HG02938 (cell line): ENCODE results near the gene GSDME.
"Not testable (repeated sequence)": the region's sequence is repeated elsewhere in the genome, so short reads cannot be mapped to it uniquely, and the experiment has no call there.

Experiments used
- ATAC-seq: cut with Tn5 transposase; IDR thresholded peaks from one replicate; pipeline ENCODE4 v1.9.1; 2021; ENCODE audit warnings: mild to moderate bottlenecking, moderate library complexity; ENCODE audit not compliant: unreplicated experiment

Gene GSDME

DNA sequence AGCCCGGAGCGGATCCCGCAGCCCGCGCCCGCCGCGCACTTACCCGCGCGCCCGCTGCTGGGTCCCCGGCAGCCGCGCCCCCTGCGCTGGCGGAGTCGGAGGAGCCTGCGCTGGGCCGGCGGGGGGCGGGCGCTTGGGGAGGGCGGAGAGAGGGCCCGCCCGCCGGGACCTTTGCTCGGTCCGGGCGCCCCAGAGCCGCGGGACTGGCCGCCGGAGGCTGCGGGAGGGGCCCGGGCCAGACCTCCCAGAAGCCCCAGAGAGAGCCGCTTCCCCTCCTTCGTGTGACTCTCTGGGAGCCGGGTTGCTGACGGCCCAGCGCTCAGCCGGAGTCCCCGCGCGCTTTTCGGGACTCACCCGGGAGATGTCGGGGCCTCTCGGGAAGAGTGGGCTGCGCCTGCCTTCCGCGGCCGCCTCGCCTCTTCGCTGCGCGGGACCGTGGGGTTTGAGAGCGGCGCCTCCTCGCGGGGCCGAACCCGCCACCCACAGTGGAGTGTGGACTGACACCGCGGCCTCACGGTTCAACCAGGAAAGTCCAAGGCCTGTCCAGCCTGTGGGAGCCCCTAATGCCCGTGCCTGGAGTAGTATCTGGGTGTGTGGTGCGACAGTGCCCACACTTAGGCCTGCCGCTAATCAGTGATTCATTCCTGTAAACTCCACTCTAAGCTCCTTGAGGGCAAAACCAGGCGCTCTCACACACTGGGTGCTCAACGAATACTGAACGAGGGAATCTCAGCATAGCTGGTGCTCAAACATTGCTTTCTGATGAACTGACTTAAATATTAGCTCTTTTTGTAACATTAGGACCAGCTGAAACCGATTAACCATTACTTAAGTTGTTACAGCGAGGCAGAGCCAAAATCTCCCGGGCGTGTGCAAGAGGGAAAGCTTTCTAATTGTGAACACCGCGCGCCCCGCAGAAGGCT lies at the start of gene GSDME:
Gene GSDME (minus strand): TSS at position 112 of the 923 bp plus-strand sequence. CDS start 7,690 bp downstream, outside the sequence.
- peak; percentile 34 for ATAC-seq

DNA sequence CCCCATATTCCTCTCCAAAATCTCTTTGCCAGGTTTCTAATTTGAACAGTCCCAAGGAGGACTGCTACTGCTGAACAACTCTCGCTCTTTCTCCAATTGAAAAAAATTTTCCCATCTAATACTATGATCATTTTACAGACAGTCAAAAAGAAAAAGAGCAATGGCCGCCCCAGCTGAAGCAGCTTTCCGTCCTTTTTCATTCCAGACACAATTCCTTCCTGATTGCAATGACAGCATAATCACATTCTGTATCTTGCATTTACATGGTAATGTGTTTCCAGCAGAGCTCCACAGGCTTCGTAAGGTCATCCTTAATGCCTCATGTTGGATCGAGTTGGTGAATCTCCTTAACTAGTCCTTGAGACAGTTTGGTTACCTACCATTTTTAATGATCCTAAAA lies 45.0 kb upstream of the GSDME start:
- ATAC-seq = no peak

DNA sequence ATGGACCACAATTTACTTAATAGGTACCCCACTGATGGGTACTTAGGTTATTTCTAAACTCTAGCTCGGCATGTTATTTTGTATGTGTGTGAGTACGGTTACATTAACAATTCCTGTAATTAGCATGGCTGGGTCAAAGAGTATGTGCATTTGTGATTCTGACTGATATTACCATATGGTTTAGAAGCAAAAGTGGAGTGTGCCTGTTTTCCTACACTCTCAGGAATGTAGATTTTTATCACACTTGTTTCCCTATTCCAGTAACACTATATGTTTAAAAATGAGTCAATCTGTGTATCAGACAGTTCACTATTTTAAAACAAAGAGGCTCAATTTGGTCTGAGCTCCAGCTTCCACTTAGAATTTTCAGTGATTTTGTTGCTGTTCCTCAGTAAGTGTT lies 44.6 kb upstream of the GSDME start:
- no peak for ATAC-seq

DNA sequence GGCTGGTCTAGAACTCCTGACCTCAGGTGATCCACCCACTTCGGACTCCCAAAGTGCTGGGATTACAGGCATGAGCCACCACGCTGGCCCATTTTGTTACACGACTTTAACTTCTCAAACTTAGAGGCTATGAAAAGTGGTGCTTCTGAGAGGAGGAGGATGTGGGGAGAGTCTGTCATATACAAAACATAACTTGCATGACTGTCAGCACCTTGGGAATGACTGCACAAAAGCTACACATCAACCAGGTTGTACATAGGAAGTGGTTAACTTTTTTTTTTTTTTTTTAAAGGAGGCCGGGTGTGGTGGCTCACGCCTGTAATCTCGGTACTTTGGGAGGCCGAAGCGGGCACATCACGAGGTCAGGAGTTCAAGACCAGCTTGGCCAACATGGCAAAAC lies 43.4 kb upstream of the GSDME start:
- no peak for ATAC-seq

DNA sequence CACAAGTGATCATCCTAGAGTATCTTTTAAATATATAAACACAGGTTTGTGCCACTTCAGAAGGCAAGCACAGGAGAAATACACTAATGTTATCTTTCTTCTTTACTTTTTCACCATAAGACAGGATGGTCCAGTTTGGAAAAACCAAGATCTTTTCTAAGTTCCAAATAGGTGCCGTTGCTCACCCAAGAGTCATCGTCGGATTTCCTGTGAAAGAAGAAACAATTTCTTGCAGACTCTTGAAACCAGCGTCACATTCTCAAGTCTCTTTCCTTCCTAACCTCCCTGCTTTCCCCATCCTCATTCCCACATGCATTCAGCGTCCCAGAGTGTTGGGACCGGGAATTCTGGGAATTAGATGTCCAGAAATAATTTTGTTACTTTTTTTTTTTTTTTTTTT lies 42.8 kb upstream of the GSDME start:
- no peak for ATAC-seq

DNA sequence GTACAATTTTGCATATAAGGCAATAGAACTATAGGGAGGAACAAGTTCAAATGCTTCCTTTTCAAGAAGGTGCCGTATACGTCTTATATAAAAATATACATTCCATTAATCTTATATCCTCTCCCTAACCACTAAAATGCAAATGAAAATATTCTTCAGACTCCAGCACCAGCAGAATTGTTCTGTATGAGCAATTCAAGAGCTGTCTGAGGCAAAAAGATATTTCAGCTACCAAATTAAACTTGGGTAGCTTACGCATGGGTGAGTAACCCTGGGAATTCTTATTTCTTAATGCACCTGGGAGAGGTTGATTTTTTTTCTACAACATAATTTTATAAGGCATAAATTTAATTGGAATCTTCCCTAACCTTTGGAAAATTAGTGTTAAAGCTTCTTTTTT lies 42.2 kb upstream of the GSDME start:
- no peak for ATAC-seq

DNA sequence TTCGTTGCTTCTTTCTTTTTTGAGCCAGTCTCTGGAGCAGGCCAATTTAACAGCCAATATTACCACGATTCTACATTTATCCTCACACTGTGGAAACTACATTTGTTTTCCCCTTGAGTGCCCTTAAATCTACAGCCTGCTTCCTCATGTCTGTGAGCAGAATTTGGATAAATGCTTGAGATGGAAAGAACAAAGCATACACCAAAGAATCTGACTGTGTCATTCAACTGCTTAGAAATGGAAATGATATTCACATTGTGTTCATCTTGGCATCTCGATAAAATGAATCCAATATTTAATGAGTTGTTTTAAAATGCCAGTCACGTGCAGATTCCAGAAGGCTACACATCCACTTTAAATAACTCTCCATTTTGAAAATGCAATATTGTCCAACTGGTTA lies 41.0 kb upstream of the GSDME start:
- ATAC-seq = no peak

DNA sequence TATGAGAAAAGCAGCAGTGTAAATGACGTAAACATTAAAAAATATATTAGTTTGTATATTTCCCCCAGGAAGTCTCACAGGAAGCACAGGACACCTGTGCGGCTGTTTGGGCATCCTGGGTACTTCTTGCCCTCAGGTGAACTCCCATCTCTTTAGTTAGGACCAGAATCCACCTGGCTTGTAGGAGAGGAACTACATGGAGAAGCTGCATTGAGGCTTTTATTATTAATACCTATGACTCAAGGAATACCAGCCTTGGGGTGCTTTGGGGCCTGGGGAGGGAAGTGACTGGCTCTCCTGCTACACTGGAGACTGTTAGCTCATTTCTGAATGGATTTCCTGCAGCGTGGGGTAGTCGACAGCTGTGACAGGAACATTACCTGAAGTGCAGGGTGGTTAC lies 40.0 kb upstream of the GSDME start:
- no peak for ATAC-seq

DNA sequence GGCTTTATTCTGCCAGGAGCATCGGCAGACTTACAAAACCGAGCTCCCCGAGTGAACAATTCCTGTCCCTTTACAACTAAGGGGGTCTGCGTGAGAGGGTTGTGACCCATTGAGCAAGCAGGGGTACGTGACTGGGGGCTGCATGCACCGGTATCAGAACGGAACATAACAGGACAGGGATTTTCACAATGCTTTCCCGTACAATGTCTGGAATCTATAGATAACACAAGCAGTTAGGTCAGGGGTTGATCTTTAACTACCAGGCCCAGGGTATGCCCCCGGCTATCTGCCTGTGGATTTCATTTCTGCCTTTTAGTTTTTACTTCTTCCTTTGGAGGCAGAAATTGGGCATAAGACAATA lies 38.1 kb upstream of the GSDME start:
- no peak for ATAC-seq

DNA sequence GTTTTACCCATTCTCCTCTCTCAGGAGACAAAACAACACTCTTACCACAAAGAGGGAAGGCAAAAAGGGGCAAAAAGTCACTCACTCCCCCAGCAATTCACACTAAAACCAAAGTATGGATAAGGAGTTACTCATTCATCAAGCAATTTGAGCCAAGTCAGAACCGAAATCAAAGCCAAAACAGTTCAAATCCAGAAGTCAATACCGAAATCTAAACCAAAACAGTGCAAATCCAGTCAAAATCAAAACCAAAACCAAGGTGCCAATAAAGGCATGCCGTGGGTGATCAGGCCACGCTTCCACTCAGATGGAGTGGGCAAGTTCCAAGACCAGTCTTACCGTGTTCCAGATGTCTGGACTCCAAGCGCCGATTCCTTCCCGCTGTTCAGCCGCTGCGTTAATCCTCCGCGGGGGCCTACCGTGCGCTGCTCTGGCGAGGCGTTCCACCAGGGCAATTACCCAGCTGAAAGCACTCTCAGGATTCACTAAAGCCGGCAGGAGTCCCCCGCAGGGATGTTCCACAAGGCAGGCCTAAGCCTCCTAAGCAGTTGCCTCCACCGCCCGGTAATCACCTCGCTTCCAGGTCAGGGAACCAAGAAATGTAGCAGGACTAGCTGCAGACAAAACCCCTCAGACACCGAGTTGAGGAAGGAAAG lies 37.6 kb upstream of the GSDME start:
- not testable (repeated sequence) for ATAC-seq

DNA sequence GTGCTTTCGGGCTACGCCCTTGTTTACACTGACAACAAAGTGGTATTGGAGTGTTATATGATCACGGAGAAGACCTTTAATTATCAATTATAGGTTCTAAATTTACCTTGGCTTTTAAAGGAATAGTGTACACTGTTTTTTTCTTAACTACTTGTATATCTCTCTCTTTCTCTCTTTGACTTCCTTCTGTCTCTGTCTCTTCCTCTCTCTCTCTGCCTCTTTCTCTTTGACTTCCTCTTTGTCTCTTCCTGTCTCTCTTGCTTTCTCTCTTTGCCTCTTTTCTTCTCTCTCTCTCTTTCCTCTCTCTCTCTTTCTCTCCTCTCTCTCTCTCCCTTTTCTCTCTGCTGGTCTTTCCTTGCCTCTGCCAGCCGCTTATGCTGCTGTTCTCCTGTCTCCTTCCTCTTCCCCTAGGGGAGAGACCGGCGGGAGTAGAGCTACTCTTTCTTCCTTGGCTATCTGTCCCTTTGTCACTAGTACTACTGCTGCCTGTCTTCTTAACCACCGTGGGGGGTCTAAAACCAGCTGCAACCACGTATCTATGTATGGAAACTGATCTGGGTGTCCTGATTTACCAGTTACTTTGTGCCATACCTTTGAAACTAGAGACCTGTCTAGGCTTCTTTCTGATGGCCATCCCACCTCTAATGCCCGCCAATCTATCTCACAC lies 36.9 kb upstream of the GSDME start:
- no peak for ATAC-seq

DNA sequence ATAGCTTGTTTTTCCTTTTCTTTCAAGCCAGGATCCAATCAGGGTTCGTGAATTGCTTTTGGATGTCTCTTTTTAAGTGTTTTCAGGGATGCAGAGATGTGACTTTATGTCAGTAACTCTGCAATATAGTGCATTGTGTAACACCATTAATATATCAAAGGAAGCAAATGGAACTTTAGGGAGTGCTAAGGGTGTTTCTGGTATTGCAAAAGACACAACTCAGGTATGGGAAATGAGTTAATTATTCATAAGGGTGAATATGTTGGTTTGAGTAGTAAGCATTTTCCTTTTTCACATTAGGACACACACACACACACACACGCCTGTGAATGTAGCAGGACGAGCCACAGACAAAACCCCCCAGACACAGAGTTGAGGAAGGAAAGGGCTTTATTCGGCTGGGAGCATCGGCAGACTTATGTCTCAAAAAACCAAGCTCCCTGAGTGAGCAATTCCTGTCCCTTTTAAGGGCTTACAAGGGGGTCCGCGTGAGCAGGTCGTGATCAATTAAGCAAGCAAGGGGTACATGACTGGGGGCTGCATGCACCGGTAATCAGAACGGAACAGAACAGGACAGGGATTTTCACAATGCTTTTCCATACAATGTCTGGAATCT lies 31.8 kb upstream of the GSDME start:
- ATAC-seq = no peak

DNA sequence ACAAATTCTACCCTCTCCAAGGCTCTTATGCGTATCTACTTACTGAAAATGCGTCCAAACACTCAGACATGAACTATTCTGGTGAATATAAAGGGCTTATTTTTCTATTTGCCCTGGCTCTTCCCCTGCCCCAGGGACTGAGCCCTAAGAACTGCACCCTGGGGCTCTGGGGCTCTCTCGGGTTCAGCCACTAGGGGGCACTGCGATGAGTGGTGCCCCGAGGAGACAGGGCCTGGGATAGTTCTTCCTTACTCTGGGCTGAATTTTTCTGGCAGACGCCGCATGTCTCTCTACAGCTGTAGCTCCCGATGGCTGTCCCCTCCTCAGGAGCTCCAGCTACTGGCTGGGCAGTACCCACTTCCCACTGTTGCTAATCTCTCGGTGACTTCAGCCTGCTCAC lies 30.8 kb upstream of the GSDME start:
- no peak for ATAC-seq

DNA sequence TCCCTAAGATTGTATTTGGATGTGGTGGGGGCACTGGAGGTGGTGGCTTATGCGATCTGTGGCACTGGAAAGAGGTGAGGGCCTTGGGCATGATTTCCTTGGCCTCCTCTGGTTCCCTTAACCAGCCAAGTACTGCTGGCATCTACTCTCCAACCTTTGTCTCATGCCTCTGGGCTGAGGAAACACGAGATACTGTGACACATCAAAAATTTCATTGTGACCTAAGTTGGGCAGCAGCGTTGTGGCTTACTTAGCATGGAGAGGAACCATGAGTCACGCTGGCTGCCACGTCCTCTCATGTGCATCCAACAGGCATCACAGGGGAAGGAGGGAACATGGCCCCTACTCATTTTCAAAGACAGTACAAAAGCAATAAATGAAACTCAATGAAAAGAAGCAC lies 29.7 kb upstream of the GSDME start:
- no peak for ATAC-seq

DNA sequence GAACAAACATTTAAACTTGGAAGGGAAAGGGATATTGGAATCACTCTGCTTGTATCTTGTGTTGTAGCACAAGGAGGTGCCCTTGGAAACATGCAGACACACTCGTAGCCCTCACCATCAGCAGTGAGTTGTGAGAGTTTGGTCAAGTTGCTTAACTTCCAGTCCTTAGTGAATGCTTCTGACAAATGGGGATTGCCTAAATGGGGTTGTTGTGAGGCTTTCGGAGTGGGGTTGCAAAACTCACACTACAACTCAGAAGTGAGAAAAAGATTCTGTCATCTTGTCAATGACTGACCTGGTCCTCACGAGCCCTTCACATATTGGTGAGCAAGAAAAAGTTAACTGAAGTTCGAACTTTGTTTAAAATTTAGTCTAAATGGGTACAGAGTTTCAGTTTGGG lies 29.0 kb upstream of the GSDME start:
- no peak for ATAC-seq

DNA sequence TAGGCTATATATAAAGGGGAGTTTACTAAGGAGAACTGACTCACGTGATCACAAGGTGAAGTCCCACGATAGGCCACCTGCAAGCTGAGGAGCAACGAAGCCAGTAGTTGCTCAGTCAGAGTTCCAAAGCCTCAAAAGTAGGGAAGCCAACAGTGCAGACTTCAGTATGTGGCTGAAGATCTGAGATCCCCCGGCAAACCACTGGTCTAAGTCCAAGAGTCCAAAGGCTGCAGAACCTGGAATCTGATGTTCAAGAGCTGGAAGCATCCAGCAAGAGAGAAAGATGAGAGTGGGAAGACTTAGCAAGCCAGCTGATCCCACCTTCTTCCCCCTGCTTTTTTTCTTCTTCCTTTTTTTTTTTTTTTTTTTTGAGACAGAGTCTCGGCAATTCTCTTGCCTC lies 27.0 kb upstream of the GSDME start:
- no peak for ATAC-seq

DNA sequence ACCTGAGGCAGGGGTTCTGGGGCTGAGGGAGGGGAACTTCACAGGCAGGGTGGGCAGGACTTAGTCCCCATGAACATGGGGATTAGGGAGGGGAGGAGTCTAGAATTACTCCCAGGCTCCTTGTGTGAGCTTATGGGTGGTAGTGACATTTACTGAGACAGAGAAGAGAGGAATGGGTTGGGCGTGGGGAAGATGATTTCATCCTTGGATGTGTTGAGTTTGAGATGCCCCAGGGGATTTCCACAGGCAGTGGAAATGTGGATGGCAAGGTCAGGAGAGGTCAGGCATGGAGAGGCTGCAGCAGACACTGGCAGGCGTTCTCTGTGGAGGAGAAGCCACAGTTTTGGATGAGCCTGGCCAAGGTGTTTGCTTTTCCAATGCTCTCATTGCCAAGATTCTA lies 26.4 kb upstream of the GSDME start:
- no peak for ATAC-seq

DNA sequence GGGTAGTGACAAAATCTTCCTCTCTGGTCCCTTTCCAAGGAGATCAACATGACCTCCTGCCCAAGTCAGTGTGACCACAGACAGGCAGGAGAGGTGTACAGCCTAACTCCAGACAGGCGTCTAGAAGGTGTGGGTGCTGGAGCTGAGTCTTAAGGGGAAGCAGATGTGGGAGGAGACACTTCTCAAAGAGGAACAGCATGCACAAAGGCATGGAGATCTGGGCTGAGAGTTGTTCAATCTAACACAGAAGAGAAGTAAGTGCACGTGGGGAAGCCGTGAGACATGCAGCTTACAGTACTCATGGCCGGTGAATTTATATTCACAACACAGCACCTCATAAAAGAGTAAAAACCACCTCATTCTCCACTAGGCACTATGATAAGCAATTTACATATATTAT lies 23.8 kb upstream of the GSDME start:
- ATAC-seq = no peak

DNA sequence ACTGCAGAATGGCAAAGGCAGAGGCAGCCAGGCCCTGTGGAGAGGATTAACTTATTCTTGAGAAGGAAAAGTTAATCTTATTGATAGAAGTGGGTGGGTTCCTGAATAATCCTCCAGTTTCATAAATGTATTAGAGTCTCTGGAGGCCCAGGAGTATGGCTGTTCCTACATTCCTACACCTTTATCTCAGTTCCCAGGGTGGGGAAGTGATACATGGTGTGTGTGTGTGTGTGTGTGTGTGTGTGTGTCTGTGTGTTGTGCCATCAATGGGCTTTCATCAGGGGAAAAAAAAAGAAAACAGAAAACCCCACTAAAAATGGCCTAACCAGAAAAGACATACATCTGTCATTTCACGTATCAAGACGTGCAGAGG lies 22.0 kb upstream of the GSDME start:
- ATAC-seq = no peak

DNA sequence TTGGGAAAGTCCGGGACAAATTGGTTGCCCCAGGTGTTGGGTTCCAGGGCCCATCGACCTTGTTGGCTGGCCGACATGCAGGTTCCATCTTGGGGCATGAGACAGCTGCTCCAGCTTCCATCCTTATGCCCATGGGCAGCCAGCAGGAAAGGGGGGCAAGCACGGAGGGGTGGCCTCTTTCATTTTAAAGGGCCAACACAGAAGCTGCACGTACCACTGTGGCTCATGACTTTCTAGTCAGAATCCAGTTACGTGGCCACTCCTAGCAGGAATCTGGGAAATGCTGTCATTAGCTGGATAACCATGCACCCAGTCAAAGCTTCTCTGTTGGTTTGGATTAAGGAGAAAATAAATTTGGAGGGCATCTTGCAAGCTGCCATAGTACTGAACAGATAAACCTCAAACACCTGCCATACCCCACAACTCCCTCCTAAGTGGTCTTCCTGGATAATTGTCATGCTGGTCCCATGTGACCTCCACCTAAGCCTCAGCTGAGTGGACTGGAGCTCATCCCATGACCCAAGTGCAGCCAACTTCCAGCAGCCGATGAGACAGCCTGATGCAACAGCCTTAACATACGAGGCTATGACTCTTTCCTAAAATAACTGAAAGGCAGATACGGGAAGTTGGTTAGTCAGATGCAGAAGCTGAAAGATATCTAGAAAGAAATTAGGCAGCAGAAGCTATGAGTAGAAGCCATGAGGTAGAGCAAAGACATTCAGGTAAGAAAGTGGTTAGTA lies 21.4 kb upstream of the GSDME start:
- ATAC-seq = no peak

DNA sequence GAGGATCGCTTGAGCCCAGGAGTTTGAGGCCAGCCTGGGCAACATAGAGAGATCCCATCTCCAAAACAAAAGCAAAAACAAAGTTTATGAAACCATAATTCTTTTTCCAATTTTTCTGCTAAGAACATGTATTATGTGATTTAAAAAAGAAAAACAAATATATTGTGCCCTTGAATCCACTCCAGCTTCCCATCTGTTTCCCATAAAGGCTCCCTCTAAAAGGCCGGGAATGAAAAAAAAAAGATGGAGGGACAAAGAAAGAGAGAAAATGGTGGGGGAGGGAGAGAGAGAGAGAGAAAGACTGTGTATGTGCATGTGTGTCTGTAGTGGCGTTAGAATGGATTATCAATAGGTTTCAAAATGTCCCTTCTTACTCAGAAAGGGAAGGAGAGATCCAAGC lies 20.5 kb upstream of the GSDME start:
- ATAC-seq = no peak
